Neural crest cell (in vitro differentiated cells): ENCODE results near the gene PRCC. TPM values are rescaled to one million over a fixed set of nuclear protein-coding genes. Genes with fewer than 3 reads are reported as not detected.

Experiments used
- DNase-seq: peaks from one replicate; pipeline ENCODE4 v3.0.0; 2021; ENCODE audit warnings: low read depth, mixed read lengths, low spot score
- H3K27ac Mint-ChIP-seq: one replicate; pipeline ENCODE4 v1.8.0; 2021; ENCODE audit warnings: mild to moderate bottlenecking, mixed read lengths; ENCODE audit not compliant: unreplicated experiment
- H3K27me3 Mint-ChIP-seq: 2 replicates; pipeline ENCODE4 v1.8.0; 2021; ENCODE audit warnings: low read depth, mild to moderate bottlenecking, mixed read lengths
- H3K36me3 Mint-ChIP-seq: 2 replicates; pipeline ENCODE4 v1.8.0; 2021; ENCODE audit warnings: low read depth, mild to moderate bottlenecking, mixed read lengths
- H3K4me1 Mint-ChIP-seq: 2 replicates; pipeline ENCODE4 v1.8.0; 2021; ENCODE audit warnings: mixed read lengths
- H3K4me3 Mint-ChIP-seq: one replicate; pipeline ENCODE4 v1.8.0; 2021; ENCODE audit warnings: mild to moderate bottlenecking, mixed read lengths
- H3K9me3 Mint-ChIP-seq: 2 replicates; pipeline ENCODE4 v1.8.0; 2021; ENCODE audit warnings: mixed read lengths
- CTCF ChIP-seq: fragments of 200-600 bp; sonication (generic); conservative IDR thresholded peaks from 2 replicates; pipeline ENCODE4 v1.5.0; 2021; ENCODE audit warnings: antibody characterized with exemption, mild to moderate bottlenecking
- total RNA-seq: library from RNA; stranded (reverse); gene quantifications from 2 replicates; pipeline ENCODE4 v1.2.1, GENCODE V29; 2021

Gene PRCC
- total RNA-seq, 1 donor from 2014 or later = 99.8 TPM

GRCh38 chr1:156826630-156827029, 59.3 kb downstream of the PRCC start:
- no peak for DNase-seq
- Mint-ChIP-seq H3K27me3 (peaks cover 26% of the 10 kb centered on the region), H3K4me3 (no peak overlapping the region), H3K4me1 (no peaks in the 10 kb centered on the region), H3K36me3 (no peaks in the 10 kb centered on the region), H3K27ac (no peak overlapping the region), H3K9me3 (no peaks in the 10 kb centered on the region)
- TF ChIP-seq CTCF = no peak

GRCh38 chr1:156828400-156829124, 61.2 kb downstream of the PRCC start:
- no peak overlapping the region for H3K4me3 Mint-ChIP-seq
- no peaks in the 10 kb centered on the region for H3K36me3 Mint-ChIP-seq
- no peaks in the 10 kb centered on the region for H3K4me1 Mint-ChIP-seq
- DNase-seq = no peak
- no peaks in the 10 kb centered on the region for H3K9me3 Mint-ChIP-seq
- no peak overlapping the region for H3K27ac Mint-ChIP-seq
- TF ChIP-seq CTCF = no peak
- H3K27me3 Mint-ChIP-seq = peaks cover 25% of the 10 kb centered on the region

GRCh38 chr1:156832434-156832833, 65.1 kb downstream of the PRCC start:
- Mint-ChIP-seq H3K9me3 (no peaks in the 10 kb centered on the region), H3K27ac (no peak overlapping the region), H3K36me3 (no peaks in the 10 kb centered on the region), H3K4me1 (no peaks in the 10 kb centered on the region), H3K27me3 (peaks cover 62% of the 10 kb centered on the region), H3K4me3 (no peak overlapping the region)
- no peak for DNase-seq
- no peak for TF ChIP-seq CTCF

GRCh38 chr1:156833603-156834002, 66.3 kb downstream of the PRCC start:
- Mint-ChIP-seq H3K27me3 (peaks cover 72% of the 10 kb centered on the region), H3K27ac (no peak overlapping the region), H3K36me3 (no peaks in the 10 kb centered on the region), H3K9me3 (no peaks in the 10 kb centered on the region), H3K4me1 (no peaks in the 10 kb centered on the region), H3K4me3 (no peak overlapping the region)
- TF ChIP-seq CTCF = no peak
- DNase-seq = no peak

- H3K27ac Mint-ChIP-seq = no peak overlapping the region
- H3K4me3 Mint-ChIP-seq = no peak overlapping the region
- no peak for DNase-seq
- H3K9me3 Mint-ChIP-seq = no peaks in the 10 kb centered on the region
- H3K4me1 Mint-ChIP-seq = no peaks in the 10 kb centered on the region
- no peak for TF ChIP-seq CTCF
- H3K36me3 Mint-ChIP-seq = no peaks in the 10 kb centered on the region
- peaks cover 76% of the 10 kb centered on the region for H3K27me3 Mint-ChIP-seq
Measured at GRCh38 chr1:156834322-156834721, 67.0 kb downstream of the PRCC start.
